Measurements from ENCODE around the gene OR2K2.
"Not testable (repeated sequence)": the region's sequence is repeated elsewhere in the genome, so short reads cannot be mapped to it uniquely, and the experiment has no call there.

OR2K2 gene

DNA sequence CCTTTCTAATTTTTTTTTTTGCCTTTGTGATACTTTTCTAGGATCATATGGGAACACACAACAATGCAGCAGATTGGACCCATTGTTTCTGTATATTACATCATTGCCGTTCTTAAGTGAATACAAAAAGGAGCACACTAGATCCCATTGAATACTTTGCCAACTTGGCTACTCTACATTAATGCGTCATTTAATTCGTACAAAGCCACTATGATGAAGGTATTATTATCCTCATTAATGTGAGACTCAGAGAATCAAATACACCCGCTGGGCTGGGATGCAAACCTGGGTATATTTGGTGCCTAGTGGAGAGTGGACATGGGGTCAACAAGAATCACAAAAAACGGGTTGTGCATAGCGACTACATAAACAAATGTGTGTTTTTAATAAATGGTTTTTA is 31.9 kb downstream of the OR2K2 start:
- no peak for DNase-seq (ENCODE audit: low read depth)

GRCh38 chr9:111297066-111297824 is 32.8 kb downstream of the OR2K2 start:
- DNase-seq (ENCODE audit: low read depth) = no peak

- no peak for DNase-seq (ENCODE audit: low read depth)
Observed at GRCh38 chr9:111294691-111295451, 35.2 kb downstream of the OR2K2 start.

DNA sequence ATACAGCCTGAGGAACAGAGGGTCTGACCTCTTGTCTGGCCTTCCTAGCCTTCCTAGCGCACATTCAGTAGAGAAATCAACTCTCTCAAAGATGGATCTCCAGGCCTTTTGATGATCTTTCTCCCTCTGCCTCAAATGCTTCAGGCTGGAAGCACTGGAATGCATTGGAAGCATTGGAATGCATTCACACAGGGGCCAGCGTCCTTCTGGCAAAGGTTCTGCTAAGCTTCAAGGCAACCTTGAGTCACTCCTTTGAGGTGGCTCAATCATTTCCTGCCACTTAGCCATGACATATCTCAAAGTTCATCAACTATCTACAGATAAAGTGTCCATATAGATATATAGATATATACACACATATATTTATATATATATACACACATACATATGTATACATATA is 42.9 kb downstream of the OR2K2 start:
- DNase-seq (ENCODE audit: low read depth) = peak; percentile 47

DNA sequence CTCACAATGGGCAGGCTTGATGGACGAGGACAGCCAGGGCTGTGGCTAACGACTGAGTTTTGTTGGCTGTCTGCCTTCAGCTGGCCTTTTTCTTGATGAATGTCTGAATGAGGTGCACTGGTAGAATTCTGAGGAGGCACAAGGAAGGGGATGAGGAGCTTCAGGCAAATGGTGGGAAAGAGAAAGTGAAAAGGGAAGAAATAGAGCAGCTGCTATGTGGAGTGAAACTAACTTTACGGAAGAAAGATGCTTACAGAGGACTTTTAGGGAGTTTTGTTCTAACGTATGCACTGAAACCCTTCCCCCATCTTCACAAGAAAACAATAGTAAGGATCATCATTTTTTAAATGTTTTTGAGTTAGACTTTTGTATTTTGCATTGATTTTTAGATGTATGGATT is 45.3 kb downstream of the OR2K2 start:
- no peak for DNase-seq (ENCODE audit: low read depth)

DNA sequence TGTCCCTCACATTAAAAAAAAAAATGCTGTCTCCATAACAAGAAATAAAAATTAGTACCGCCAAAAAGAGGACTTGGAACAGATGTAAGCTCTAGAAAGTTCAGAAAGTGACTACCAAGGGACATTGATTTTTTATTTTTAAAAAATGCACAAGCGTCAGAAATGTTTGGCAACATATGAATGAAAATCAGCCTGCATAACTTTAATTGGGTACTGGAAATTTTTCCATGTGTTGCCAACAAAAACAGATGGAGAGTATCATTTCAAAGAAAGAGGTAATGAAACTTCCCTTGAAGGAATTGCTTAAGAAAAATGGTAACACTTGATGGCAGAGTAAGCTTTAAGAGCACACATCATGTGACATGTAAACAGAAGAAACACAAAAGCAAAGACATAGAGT is 47.2 kb downstream of the OR2K2 start:
- peak; percentile 57 for DNase-seq (ENCODE audit: low read depth)

DNA sequence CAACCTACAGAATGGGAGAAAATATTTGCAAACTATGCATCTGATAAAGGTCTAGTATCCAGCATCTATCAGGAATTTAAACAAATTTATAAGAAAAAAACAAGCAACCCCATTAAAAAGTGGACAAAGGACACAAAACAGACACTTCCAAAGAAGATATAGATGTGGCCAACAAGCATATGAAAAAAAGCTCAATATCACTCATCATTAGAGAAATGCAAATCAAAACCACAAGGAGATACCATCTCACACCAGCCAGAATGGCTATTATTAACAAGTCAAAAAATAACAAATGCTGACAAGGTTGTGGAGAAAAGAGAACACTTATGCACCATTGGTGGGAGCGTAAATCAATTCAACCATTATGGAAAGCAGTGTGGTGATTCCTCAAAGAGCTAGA is 49.2 kb downstream of the OR2K2 start:
- DNase-seq (ENCODE audit: low read depth) = not testable (repeated sequence)
